HL-60 (cell line): ENCODE data around the gene VPS51.
A peak's percentile ranks its signal among the peaks of the same experiment; 100 is the strongest.

Source experiments
- DNase-seq, 2 experiments: peaks; one replicate each; pipeline ENCODE4 v3.0.0-alpha.2; 2010 to 2020; ENCODE audit warnings: low read depth in 1 of 2, low spot score in 1 of 2
- H3K27ac ChIP-seq: fragments of 250-450 bp; sonication (Bioruptor Pico); replicated peaks from 2 replicates; pipeline ENCODE4 v1.5.1; 2020; ENCODE audit warnings: mild to moderate bottlenecking, moderate library complexity
- H3K27me3 ChIP-seq: fragments of 250-450 bp; sonication (Bioruptor Pico); 2 replicates; pipeline ENCODE4 v1.5.1; 2021; ENCODE audit warnings: mild to moderate bottlenecking, moderate library complexity; ENCODE audit not compliant: insufficient read depth, poor library complexity, severe bottlenecking
- H3K4me3 ChIP-seq: replicated peaks from 2 replicates; pipeline ENCODE4 v1.5.1; 2011; ENCODE audit warnings: mild to moderate bottlenecking, control low read depth, low read length; ENCODE audit not compliant: insufficient read depth
- CTCF ChIP-seq: IDR thresholded peaks from one replicate; pipeline ENCODE4 v1.5.1; 2011; ENCODE audit warnings: low read length, control low read depth, inconsistent platforms; ENCODE audit not compliant: insufficient read depth
- GABPA ChIP-seq: IDR thresholded peaks from 2 replicates; pipeline ENCODE4 v1.6.1; 2012; ENCODE audit warnings: low read depth
- POLR2AphosphoS5 ChIP-seq: IDR thresholded peaks from 2 replicates; pipeline ENCODE4 v1.6.1; 2012; ENCODE audit warnings: low read depth
- SPI1 ChIP-seq: IDR thresholded peaks from 2 replicates; pipeline ENCODE4 v1.6.1; 2012; ENCODE audit warnings: low read depth, mild to moderate bottlenecking, borderline replicate concordance
- long read RNA-seq: library from polyadenylated mRNA; unstranded; transcript quantifications from one replicate; pipeline ENCODE4 v2.0.0, GENCODE V29; 2020
- TF ChIP-seq, protein P1 (sequence below): IDR thresholded peaks from 2 replicates; pipeline ENCODE4 v1.6.1; 2012; ENCODE audit warnings: low read depth; ENCODE audit not compliant: insufficient replicate concordance

The VPS51 gene
- long read RNA-seq, transcript VPS51-201 (10 exons, 2,714 nt): major isoform, 1,100 of 1,249 reads
- long read RNA-seq, partial matches to known transcripts: 62 of 1,249 reads
- long read RNA-seq, other reads (novel, unspliced or antisense): 87 of 1,249 reads

DNA sequence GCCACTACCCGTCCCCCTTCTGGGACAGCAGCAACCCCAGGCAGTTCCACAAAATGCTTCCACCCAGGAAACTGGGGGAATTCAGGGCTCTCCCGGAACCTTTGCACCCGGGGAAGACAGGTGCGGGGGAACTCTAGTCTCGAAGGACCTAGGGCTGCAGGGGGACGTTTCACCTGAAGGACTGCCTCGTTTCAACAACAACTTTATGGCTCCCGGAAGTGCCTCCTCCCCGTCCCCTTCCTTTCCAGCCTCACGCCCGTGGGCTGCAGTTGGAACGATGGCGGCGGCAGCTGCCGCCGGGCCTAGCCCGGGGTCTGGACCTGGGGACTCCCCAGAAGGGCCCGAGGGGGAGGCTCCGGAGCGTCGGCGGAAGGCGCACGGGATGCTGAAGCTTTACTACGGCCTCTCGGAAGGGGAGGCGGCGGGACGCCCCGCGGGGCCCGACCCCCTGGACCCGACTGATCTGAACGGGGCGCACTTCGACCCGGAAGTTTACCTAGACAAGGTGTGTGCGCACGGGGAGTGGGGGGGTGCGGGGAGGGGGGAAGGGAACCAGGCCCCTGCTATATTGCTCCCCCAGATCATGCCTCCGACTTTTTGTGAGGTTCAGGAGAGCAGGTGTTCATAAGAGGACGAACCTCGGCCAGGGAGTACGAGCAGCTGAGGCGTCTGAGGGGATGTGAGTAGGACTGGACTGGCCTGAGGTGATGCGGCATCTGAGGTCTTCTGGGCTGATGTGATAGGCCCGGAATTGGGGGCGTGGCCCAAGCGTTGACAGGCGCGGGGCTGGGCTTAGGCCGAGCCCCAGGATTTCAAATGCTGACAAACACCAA lies at the start of gene VPS51:
VPS51 (plus strand) TSS at position 241 of the 833 bp plus-strand sequence; CDS start at position 278, 37 bp downstream.
- peak; percentile 81 to 90 for DNase-seq
- H3K27ac ChIP-seq: peak within 1 kb of the TSS; percentile 90
- TF ChIP-seq CTCF (no peak), SPI1 (peak; percentile 11; the same call in 1 of the 2 replicates), GABPA (peak; percentile 99), POLR2AphosphoS5 (peak; percentile 71)
- TF ChIP-seq, protein P1, sequence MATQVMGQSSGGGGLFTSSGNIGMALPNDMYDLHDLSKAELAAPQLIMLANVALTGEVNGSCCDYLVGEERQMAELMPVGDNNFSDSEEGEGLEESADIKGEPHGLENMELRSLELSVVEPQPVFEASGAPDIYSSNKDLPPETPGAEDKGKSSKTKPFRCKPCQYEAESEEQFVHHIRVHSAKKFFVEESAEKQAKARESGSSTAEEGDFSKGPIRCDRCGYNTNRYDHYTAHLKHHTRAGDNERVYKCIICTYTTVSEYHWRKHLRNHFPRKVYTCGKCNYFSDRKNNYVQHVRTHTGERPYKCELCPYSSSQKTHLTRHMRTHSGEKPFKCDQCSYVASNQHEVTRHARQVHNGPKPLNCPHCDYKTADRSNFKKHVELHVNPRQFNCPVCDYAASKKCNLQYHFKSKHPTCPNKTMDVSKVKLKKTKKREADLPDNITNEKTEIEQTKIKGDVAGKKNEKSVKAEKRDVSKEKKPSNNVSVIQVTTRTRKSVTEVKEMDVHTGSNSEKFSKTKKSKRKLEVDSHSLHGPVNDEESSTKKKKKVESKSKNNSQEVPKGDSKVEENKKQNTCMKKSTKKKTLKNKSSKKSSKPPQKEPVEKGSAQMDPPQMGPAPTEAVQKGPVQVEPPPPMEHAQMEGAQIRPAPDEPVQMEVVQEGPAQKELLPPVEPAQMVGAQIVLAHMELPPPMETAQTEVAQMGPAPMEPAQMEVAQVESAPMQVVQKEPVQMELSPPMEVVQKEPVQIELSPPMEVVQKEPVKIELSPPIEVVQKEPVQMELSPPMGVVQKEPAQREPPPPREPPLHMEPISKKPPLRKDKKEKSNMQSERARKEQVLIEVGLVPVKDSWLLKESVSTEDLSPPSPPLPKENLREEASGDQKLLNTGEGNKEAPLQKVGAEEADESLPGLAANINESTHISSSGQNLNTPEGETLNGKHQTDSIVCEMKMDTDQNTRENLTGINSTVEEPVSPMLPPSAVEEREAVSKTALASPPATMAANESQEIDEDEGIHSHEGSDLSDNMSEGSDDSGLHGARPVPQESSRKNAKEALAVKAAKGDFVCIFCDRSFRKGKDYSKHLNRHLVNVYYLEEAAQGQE: no peak
- H3K27me3 ChIP-seq: no peaks in the 10 kb centered on the region
- peak within 1 kb of the TSS; percentile 66 for H3K4me3 ChIP-seq

- TF ChIP-seq SPI1 (no peak), POLR2AphosphoS5 (no peak), CTCF (no peak), GABPA (no peak)
- TF ChIP-seq, protein P1: no peak
- DNase-seq: no peak
- no peaks in the 10 kb centered on the region for H3K27me3 ChIP-seq
- no peak overlapping the region for H3K27ac ChIP-seq
- no peak overlapping the region for H3K4me3 ChIP-seq
Observed at GRCh38 chr11:65047581-65048422, 48.2 kb upstream of the VPS51 start.

DNA sequence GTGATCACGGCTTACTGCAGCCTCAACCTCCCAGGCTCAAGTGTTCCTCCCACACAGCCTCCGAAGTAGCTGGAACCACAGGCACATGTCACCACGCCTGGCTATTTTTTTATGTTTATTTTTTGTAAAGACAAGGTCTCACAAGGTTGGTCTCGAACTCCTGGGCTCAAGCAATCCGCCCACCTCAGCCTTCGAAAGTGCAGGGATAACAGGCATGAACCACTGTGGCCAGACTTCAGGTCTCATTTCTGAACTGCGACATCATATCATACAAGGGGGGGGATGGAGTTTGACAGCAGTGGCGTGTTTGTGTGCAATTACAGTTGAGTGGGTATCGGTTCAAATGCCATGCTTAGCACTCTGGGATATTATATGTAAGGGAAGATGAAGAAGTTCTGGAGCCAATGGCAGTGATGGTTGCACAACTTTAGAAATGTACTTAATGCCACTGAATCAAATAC lies 44.6 kb upstream of the VPS51 start:
- TF ChIP-seq, protein P1: no peak
- TF ChIP-seq POLR2AphosphoS5: no peak
- DNase-seq: no peak

More for the DNA sequence above, 44.6 kb upstream of the VPS51 start:
- Histone ChIP-seq H3K27me3 (no peaks in the 10 kb centered on the region), H3K4me3 (no peak overlapping the region), H3K27ac (no peak overlapping the region)
